DMS 273 (cell line): ENCODE measurements around the gene LTBP3.

Experiments used
- DNase-seq: peaks from one replicate; lab custom pipeline; 2025; ENCODE audit not compliant: unreplicated experiment; lab: John Stamatoyannopoulos, UW

The LTBP3 gene

DNA sequence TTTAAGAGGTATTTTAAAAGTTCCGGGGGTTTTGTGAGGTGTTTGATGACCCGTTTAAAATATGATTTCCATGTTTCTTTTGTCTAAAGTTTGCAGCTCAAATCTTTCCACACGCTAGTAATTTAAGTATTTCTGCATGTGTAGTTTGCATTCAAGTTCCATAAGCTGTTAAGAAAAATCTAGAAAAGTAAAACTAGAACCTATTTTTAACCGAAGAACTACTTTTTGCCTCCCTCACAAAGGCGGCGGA, 59.5 kb downstream of the LTBP3 start:
- no peak for DNase-seq

- DNase-seq, result no peak
Observed at GRCh38 chr11:65498042-65498726, 60.0 kb downstream of the LTBP3 start.

DNA sequence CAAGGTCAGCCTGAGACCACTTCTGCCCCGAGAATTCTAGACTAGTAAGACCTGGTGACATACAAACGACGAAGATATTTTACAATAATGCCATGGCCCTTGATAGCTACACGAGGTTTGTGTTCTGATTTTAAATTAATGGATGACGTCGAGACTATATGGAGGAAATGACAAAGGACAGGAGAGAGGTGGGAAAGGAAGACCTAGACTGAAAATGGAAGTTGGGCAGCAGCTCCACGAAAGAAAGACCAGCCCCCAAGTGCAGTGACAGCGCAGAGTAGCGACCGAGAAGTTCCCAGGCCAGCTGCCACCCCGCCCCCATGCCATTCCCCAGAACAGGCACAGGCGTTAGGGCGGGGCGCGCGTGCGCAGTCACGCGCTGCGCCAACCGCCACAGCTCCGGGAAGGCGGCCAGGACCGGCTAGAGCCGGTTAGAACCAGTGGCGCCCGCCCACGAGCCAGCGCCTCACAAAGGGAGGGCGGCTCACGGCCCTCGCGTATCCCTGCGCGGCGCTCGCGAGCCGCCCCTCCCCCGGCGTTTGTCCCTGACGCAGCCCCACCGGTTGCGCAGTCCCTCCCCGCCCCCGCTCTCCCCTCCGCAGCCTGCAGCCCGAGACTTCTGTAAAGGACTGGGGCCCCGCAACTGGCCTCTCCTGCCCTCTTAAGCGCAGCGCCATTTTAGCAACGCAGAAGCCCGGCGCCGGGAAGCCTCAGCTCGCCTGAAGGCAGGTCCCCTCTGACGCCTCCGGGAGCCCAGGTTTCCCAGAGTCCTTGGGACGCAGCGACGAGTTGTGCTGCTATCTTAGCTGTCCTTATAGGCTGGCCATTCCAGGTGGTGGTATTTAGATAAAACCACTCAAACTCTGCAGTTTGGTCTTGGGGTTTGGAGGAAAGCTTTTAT, 60.8 kb downstream of the LTBP3 start:
- DNase-seq, result peak; percentile 99

GRCh38 chr11:65496304-65497140, 61.6 kb downstream of the LTBP3 start:
- no peak for DNase-seq

DNA sequence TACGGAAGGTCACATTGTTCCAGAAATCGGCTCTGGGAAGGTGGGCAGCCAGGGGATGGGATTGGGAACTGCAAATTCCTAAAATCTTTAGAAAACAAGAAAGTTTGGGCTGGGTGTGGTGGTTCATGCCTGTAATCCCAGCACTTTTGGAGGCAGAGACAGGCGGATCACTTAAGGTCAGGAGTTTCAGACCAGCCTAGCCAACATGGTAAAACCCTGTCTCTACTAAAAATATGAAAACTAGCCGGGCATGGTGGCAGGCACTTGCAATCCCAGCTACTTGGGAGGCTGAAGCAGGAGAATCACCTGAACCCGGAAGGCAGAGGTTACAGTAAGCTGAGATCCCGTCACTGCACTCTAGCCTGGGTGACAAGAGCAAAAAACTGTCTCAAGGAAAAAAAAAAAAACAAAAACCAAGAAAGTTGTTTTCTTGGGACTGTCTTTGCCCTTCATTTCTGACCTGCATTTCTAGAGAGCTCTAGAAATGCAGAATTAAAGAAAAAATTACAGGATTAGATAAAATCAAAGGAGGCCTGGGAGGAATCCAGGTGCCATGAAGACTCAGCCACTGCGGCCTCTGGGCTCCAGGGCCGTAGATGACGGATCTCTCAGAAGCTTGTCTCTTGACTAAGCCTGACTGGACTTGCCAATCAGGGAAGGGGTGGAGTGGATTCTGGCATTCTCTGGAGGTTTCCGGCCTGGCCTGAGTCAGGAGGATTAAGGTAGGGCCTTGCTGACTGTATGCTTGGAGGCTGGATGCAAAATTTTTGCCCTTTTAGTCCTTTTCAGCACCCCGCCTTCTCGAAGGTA, 64.6 kb downstream of the LTBP3 start:
- no peak for DNase-seq

GRCh38 chr11:65492637-65493366, 65.4 kb downstream of the LTBP3 start:
- DNase-seq, result peak; percentile 85

DNA sequence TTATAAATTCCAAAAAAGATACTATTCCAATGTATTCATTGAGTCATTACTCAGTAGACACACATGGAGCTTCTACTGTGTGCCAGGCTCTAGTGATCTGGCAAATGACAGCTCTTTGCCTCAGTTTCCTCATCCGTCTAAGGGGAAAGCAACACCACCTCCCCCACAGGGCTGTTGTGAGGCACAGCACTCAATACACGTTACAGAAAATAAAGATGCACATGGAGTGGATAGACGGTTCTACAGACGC, 65.8 kb downstream of the LTBP3 start:
- no peak for DNase-seq

DNA sequence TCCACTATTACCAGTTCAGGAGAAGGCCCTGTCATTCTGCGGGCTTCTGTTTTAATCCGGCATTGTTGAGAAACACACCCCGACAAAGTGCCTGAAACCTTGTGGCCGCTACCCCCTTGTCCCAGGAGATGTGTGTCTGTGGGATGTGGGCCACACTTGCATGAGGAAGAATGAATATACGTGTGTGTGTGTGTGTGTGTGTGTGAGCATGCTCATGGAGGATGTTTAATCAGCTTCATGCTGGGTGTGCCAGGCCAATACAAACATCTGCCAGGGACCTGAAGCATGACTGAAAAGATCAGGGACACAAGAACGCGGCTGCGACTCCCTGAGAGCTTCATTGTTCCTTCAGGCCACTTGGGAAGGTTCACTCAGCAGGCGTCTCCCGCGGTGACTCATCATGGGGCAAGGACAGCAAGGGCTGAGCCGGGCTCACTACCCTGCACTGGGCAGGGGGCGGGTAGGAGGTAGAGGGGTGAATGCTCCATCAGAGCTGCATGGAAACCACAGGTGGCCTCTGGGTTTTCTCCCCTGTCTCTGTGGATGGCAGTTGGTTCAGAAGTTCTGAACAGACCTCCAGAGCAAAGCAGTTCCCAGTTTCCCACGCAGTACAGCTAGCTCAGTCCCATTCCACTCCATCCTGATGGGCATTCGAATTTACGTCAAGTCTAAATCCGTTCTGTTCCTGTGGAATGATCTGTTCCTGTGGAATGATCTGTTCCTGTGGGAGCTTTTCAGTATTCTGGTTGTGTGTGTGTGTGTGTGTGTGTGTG, 66.4 kb downstream of the LTBP3 start:
- no peak for DNase-seq

- DNase-seq, result no peak
Observed at GRCh38 chr11:65491163-65491465, 67.0 kb downstream of the LTBP3 start.

- peak; percentile 75 for DNase-seq
Observed at GRCh38 chr11:65489706-65490320, 68.3 kb downstream of the LTBP3 start.

- DNase-seq, result no peak
Observed at GRCh38 chr11:65489035-65489705, 69.0 kb downstream of the LTBP3 start.
